ENCODE data around the gene ADRA2C.

The ADRA2C gene

GRCh38 chr4:3735196-3735595 is 31.0 kb upstream of the ADRA2C start:
- TF ChIP-seq CTCF (IDR thresholded peaks at IDR 0.05; ENCODE audit: low read depth, low read length): no peak
- no peak for DNase-seq (ENCODE audit: extremely low read depth, low read depth)

GRCh38 chr4:3736290-3736689 is 29.9 kb upstream of the ADRA2C start:
- DNase-seq (ENCODE audit: extremely low read depth, low read depth): no peak
- no peak for TF ChIP-seq CTCF (IDR thresholded peaks at IDR 0.05; ENCODE audit: low read depth, low read length)

- DNase-seq (ENCODE audit: extremely low read depth, low read depth): no peak
- no peak for TF ChIP-seq CTCF (IDR thresholded peaks at IDR 0.05; ENCODE audit: low read depth, low read length)
Observed at GRCh38 chr4:3736806-3737205, 29.4 kb upstream of the ADRA2C start.

GRCh38 chr4:3739577-3739976 is 26.6 kb upstream of the ADRA2C start:
- no peak for TF ChIP-seq CTCF (IDR thresholded peaks at IDR 0.05; ENCODE audit: low read depth, low read length)
- DNase-seq (ENCODE audit: extremely low read depth, low read depth): no peak

GRCh38 chr4:3740256-3740655 is 25.9 kb upstream of the ADRA2C start:
- no peak for DNase-seq (ENCODE audit: extremely low read depth, low read depth)
- no peak for TF ChIP-seq CTCF (IDR thresholded peaks at IDR 0.05; ENCODE audit: low read depth, low read length)

- DNase-seq (ENCODE audit: extremely low read depth, low read depth): no peak
- TF ChIP-seq CTCF (IDR thresholded peaks at IDR 0.05; ENCODE audit: low read depth, low read length): no peak
Observed at GRCh38 chr4:3741217-3742011, 24.8 kb upstream of the ADRA2C start.

GRCh38 chr4:3742610-3743009 is 23.6 kb upstream of the ADRA2C start:
- no peak for TF ChIP-seq CTCF (IDR thresholded peaks at IDR 0.05; ENCODE audit: low read depth, low read length)
- DNase-seq (ENCODE audit: extremely low read depth, low read depth): no peak
